Prostate gland (tissue), 2 donors: ENCODE data around the gene ATG5. TPM values are rescaled to one million over a fixed set of nuclear protein-coding genes. Genes with fewer than 3 reads are reported as not detected.
A peak's percentile ranks its signal among the peaks of the same experiment; 100 is the strongest.

ENCODE experiments used
- DNase-seq: peaks from one replicate; pipeline ENCODE4 v3.0.0-alpha.2; 2019; ENCODE audit warnings: low spot score
- H3K27ac ChIP-seq, 2 donors: fragments of 200-600 bp; sonication (generic); 2 replicates each; pipeline ENCODE4 v1.5.1; 2017 to 2019
- H3K27me3 ChIP-seq: fragments of 200-600 bp; sonication (generic); replicated peaks from 2 replicates; pipeline ENCODE4 v1.5.1; 2019; ENCODE audit not compliant: insufficient read depth
- H3K36me3 ChIP-seq, 2 donors: fragments of 200-600 bp; sonication (generic); 1 replicate in 1 of 2; 2 replicates in 1 of 2; pipeline versions ENCODE4 v1.5.1 to v1.8.1; 2017 to 2019
- H3K4me1 ChIP-seq: fragments of 200-600 bp; sonication (generic); replicated peaks from 2 replicates; pipeline ENCODE4 v1.5.1; 2019
- H3K4me3 ChIP-seq, 2 donors: fragments of 200-600 bp; sonication (generic); 2 replicates each; pipeline ENCODE4 v1.5.1; 2017 to 2019
- H3K9me3 ChIP-seq: fragments of 200-600 bp; sonication (generic); 2 replicates; pipeline ENCODE4 v1.5.1; 2017
- POLR2A ChIP-seq: fragments of 450-650 bp; IDR thresholded peaks from one replicate; pipeline ENCODE4 v1.6.1; 2016; ENCODE audit warnings: antibody characterized with exemption, mild to moderate bottlenecking
- POLR2AphosphoS5 ChIP-seq: sonication (generic); formaldehyde crosslinking; IDR thresholded peaks from one replicate; pipeline ENCODE4 v1.6.1; 2017; ENCODE audit warnings: antibody characterized with exemption
- WGBS: methylation state at CpG from one replicate; pipeline ENCODE4 v1.1.5; 2018; 5-methylcytosine and 5-hydroxymethylcytosine counted together
- intact Hi-C: fragments of 100-400 bp; cut with DNase I; formaldehyde crosslinking; loops from one replicate; pipeline ENCODE4 v1.14.2; 2022
- total RNA-seq, 2 donors: library from RNA; depleted of rRNA; stranded (reverse); fragments of >200 nt; gene quantifications; one replicate each; pipeline ENCODE4 v1.1.0, GENCODE V29; 2016
- TF ChIP-seq, protein P1 (sequence below), 4 experiments: fragments of 200-600 bp in 2 of 4; fragments of 450-650 bp in 2 of 4; sonication (generic) in 2 of 4; IDR thresholded peaks; 1 replicate in 3 of 4; 2 replicates in 1 of 4; pipeline ENCODE4 v1.5.1; 2016 to 2019; ENCODE audit warnings: antibody characterized with exemption in 4 of 4, mild to moderate bottlenecking in 2 of 4, moderate library complexity in 2 of 4

ATG5 gene
- total RNA-seq, 2 donors from 2014 or later = 31.9 to 34.3 TPM

DNA sequence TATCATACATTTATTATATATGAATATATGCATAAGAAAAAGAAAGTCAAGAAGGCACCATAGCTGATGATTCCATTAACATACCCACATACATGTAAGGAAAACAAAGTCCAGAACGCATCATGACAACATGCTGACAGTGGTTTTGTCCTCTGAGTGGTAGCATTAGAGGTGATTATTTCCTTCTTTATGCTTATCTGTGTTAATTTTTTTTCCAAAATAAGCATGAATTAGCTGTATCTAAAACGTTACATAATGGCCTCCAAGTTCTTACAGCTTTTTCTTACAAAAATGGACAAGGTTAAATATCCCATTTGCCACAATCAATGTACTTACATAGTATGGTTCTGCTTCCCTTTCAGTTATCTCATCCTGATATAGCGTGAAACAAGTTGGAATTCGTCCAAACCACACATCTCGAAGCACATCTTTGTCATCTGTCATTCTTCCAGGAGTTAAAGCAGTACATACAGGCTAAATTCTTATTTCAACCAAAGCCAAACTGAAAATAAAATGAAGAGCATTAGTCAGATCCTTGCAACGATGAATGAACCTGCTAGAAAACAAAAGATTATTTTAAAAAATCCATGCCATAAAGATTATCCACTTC is 9.7 kb downstream of the ATG5 start:
- TF ChIP-seq POLR2A (no peak), POLR2AphosphoS5 (no peak)
- H3K27me3 ChIP-seq = no peaks in the 10 kb centered on the region
- intact Hi-C loops = no loop called here
- H3K4me1 ChIP-seq = no peaks in the 10 kb centered on the region
- no peaks in the 10 kb centered on the region for H3K9me3 ChIP-seq
- no peak overlapping the region for H3K27ac ChIP-seq
- no peak overlapping the region for H3K4me3 ChIP-seq
- no peaks in the 10 kb centered on the region for H3K36me3 ChIP-seq
- DNase-seq = no peak
- 66% methylated on average over 6 of the region's 6 CpGs for WGBS

DNA sequence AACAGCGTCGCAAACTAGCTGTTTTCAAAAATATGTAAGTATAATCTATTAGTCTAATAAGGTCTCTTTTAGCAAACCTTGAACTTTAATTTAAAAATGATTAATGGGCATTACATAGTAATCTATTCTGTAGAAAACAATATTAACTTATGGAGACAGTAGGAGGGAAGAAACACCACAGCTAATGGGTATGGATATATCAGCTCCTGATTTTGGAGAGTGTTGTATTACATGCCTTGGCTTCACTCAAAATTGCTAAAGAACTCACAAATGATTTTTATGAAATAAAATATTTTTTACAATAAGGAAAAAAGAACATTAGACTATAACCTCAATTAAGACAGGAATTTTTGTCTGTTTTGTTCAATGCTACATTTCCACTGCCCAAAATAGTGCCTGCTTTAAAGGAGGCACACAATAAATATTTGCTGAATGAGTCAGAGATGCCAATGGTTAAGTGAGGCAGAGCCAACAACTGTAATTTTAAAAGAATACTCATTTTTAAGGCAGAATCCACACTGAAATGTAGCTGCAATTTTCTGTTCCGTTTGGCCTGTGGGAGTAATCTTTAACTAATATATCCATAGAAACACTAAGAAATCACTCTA is 15.7 kb downstream of the ATG5 start:
- 75% methylated on average over 3 of the region's 3 CpGs for WGBS
- H3K4me1 ChIP-seq = no peaks in the 10 kb centered on the region
- no peak overlapping the region for H3K4me3 ChIP-seq
- no peaks in the 10 kb centered on the region for H3K27me3 ChIP-seq
- intact Hi-C loops = no loop called here
- no peak overlapping the region for H3K27ac ChIP-seq
- TF ChIP-seq, protein P1, sequence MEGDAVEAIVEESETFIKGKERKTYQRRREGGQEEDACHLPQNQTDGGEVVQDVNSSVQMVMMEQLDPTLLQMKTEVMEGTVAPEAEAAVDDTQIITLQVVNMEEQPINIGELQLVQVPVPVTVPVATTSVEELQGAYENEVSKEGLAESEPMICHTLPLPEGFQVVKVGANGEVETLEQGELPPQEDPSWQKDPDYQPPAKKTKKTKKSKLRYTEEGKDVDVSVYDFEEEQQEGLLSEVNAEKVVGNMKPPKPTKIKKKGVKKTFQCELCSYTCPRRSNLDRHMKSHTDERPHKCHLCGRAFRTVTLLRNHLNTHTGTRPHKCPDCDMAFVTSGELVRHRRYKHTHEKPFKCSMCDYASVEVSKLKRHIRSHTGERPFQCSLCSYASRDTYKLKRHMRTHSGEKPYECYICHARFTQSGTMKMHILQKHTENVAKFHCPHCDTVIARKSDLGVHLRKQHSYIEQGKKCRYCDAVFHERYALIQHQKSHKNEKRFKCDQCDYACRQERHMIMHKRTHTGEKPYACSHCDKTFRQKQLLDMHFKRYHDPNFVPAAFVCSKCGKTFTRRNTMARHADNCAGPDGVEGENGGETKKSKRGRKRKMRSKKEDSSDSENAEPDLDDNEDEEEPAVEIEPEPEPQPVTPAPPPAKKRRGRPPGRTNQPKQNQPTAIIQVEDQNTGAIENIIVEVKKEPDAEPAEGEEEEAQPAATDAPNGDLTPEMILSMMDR (IDR thresholded peaks at IDR 0.05) = no peak
- TF ChIP-seq POLR2A (no peak), POLR2AphosphoS5 (no peak)
- no peaks in the 10 kb centered on the region for H3K9me3 ChIP-seq
- no peaks in the 10 kb centered on the region for H3K36me3 ChIP-seq
- no peak for DNase-seq

DNA sequence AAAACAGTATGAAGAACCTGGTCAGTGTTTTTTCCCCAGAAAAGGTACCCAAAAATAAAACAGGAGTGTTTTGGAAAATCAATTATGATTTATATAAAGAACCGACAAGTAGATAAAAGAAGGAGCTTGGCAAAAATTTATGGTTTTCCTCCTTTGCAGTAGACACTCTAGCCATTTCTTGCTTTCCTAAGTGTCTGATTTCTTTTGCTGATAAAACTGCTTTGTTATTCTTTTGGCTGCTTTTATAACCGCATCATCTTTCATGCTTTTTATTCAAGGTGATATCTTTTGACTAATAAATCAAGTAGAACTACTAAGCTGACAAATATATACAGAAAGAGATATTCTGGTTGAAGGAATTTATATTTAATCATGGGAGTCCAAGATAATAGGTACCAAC is 16.6 kb downstream of the ATG5 start:
- WGBS = 14% methylated on average over 2 of the region's 2 CpGs
- no peaks in the 10 kb centered on the region for H3K4me1 ChIP-seq
- H3K36me3 ChIP-seq = no peaks in the 10 kb centered on the region
- intact Hi-C loops = no loop called here
- no peak overlapping the region for H3K27ac ChIP-seq
- no peaks in the 10 kb centered on the region for H3K27me3 ChIP-seq
- TF ChIP-seq, protein P1 (IDR thresholded peaks at IDR 0.05) = no peak
- TF ChIP-seq POLR2AphosphoS5 = no peak
- TF ChIP-seq POLR2A = no peak
- no peak for DNase-seq
- no peaks in the 10 kb centered on the region for H3K9me3 ChIP-seq
- H3K4me3 ChIP-seq = no peak overlapping the region

DNA sequence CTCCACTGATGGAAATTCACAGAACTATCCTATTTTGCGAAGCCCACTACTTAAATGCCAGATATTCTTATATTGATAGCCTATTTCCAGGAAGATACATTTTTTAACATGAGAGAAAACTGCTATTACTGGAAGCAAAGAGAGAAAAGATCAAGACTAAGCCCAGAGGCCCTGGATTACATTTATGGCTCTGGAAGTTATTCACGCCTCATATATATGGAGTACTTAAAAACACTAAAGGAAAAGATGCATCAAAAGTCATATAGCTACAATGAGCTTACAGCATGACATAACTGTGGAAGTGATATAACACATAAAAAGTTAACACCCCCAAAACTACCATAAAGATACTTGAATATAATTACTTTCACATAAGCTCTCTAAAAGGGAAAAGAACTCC is 19.8 kb downstream of the ATG5 start:
- Histone ChIP-seq H3K27ac (no peak overlapping the region), H3K9me3 (no peaks in the 10 kb centered on the region), H3K36me3 (no peaks in the 10 kb centered on the region), H3K4me1 (no peaks in the 10 kb centered on the region), H3K4me3 (no peak overlapping the region), H3K27me3 (no peaks in the 10 kb centered on the region)
- TF ChIP-seq POLR2A = no peak
- no peak for TF ChIP-seq POLR2AphosphoS5
- TF ChIP-seq, protein P1 (IDR thresholded peaks at IDR 0.05) = no peak
- 76% methylated on average over 2 of the region's 2 CpGs for WGBS
- intact Hi-C loops = no loop called here
- DNase-seq = no peak

DNA sequence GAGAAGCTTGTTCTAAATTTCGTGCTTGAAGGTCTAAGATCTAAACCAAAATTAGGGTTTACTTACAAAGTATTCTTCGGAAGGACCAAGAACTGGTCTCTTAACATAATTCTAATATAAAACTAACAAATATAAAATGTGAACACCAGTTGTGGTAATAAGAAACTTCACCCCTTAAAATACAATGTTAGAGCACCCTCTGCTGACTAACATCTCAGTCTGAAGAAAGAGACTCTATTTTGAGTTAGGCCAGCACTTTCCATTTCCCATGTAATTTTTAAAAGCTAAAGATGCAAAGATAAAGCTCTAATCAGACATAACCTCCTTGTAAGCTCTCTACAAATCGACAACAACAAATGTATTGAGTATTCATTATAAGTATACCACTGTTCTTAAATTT is 24.6 kb downstream of the ATG5 start:
- WGBS = 52% methylated on average over 3 of the region's 3 CpGs
- intact Hi-C loops = loop anchor here (5.0 kb wide), 2 partner anchors 819 to 874 kb away; no protein-coding TSS in a partner anchor
- no peaks in the 10 kb centered on the region for H3K27me3 ChIP-seq
- no peaks in the 10 kb centered on the region for H3K4me1 ChIP-seq
- DNase-seq = no peak
- H3K4me3 ChIP-seq = no peak overlapping the region
- H3K36me3 ChIP-seq = no peaks in the 10 kb centered on the region
- no peaks in the 10 kb centered on the region for H3K9me3 ChIP-seq
- no peak overlapping the region for H3K27ac ChIP-seq
- TF ChIP-seq, protein P1 (IDR thresholded peaks at IDR 0.05) = peak in 3 of 4 experiments; percentile 55 to 66 (median 62)
- TF ChIP-seq POLR2A = no peak
